Measurements from ENCODE around the gene HLA-DPB1.
"Not testable (repeated sequence)": the region's sequence is repeated elsewhere in the genome, so short reads cannot be mapped to it uniquely, and the experiment has no call there.

HLA-DPB1 gene

GRCh38 chr6:33061987-33062386 is 13.8 kb upstream of the HLA-DPB1 start:
- TF ChIP-seq CTCF (IDR thresholded peaks at IDR 0.05; ENCODE audit: insufficient read depth, low read depth, low read length, missing control alignments), result no peak
- no peak overlapping the region for H3K4me3 ChIP-seq (ENCODE audit: low read length)
- DNase-seq (ENCODE audit: low read depth), result no peak

- not testable (repeated sequence) for H3K4me3 ChIP-seq (ENCODE audit: low read length); DNase-seq (ENCODE audit: low read depth)
Observed at GRCh38 chr6:33063435-33063834, 12.4 kb upstream of the HLA-DPB1 start.

GRCh38 chr6:33064723-33065122 is 11.1 kb upstream of the HLA-DPB1 start:
- no peak for DNase-seq (ENCODE audit: low read depth)
- no peak for TF ChIP-seq CTCF (IDR thresholded peaks at IDR 0.05; ENCODE audit: insufficient read depth, low read depth, low read length, missing control alignments)
- no peak overlapping the region for H3K4me3 ChIP-seq (ENCODE audit: low read length)

GRCh38 chr6:33065312-33065711 is 10.5 kb upstream of the HLA-DPB1 start:
- no peak for DNase-seq (ENCODE audit: low read depth)
- H3K4me3 ChIP-seq (ENCODE audit: low read length), result no peak overlapping the region
- no peak for TF ChIP-seq CTCF (IDR thresholded peaks at IDR 0.05; ENCODE audit: insufficient read depth, low read depth, low read length, missing control alignments)

DNA sequence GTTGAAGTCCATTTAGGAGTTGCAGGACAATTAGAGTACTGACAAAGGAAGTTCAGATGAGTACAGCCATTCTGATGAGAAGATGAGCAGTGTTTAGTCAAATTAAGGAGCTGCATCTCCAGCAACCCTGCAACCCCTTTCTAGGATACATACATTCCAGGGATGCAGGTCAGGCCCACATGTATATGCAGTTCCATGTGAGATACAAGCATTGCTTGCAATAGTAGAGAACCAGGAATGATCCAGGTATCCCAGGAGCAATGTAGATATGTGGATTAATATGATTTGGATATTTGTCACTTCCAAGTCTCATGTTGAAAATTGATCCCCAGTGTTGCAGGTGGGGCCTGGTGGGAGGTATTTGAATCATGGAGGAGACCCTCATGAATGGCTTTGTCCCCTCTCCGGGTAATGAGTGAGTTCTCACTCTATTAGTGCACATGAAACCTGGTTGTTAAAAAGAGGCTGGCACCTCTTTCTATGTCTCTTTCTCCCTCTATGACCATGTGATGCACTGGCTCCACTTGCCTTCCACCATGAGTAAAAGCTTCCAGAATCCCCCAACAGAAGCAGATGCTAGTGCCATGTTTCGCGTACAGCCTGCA is 8.8 kb upstream of the HLA-DPB1 start:
- TF ChIP-seq CTCF (IDR thresholded peaks at IDR 0.05; ENCODE audit: insufficient read depth, low read depth, low read length, missing control alignments), result no peak
- no peak overlapping the region for H3K4me3 ChIP-seq (ENCODE audit: low read length)
- DNase-seq (ENCODE audit: low read depth), result no peak

DNA sequence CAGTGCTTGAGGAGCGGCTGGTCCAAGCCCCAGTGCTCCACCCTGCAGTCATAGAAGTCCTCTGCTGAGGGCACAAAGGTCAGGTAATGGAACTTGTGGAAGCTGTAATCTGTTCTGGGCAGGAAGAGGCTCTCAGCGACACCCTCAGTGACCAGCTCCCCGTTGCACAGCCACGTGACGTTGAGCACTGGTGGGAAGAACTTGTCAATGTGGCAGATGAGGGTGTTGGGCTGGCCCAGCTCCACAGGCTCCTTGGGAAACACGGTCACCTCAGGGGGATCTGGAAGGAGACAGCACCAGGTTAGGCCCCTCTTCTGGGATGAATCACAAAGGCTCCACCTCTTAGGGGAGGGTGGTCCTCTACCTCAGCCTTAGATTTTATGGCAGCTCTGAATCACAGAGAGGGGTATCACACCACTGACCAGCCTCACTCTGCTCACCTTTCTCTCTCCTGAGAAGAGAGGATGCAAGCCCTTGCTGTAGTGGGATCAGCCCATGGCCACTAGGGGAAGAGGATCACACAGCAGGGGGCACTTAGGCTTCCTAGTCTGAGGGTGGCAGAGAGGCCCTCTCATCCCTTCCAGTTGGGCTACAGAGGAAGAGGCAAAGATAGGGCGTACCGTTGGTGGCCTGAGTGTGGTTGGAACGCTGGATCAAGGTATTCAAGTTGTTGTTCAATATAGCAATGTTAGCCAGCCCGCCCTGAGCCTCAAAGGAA is 6.6 kb upstream of the HLA-DPB1 start:
- H3K4me3 ChIP-seq (ENCODE audit: low read length), result no peak overlapping the region
- no peak for DNase-seq (ENCODE audit: low read depth)
- TF ChIP-seq CTCF (IDR thresholded peaks at IDR 0.05; ENCODE audit: insufficient read depth, low read depth, low read length, missing control alignments), result no peak

- no peak overlapping the region for H3K4me3 ChIP-seq (ENCODE audit: low read length)
- no peak for DNase-seq (ENCODE audit: low read depth)
- no peak for TF ChIP-seq CTCF (IDR thresholded peaks at IDR 0.05; ENCODE audit: insufficient read depth, low read depth, low read length, missing control alignments)
Observed at GRCh38 chr6:33070909-33071308, 4.9 kb upstream of the HLA-DPB1 start.
